HL-60 (cell line): ENCODE measurements around the gene ACP3.

Experiments
- DNase-seq, 2 experiments: peaks; one replicate each; pipeline ENCODE4 v3.0.0-alpha.2; 2010 to 2020; ENCODE audit warnings: low read depth in 1 of 2, low spot score in 1 of 2
- H3K27ac ChIP-seq: fragments of 250-450 bp; sonication (Bioruptor Pico); replicated peaks from 2 replicates; pipeline ENCODE4 v1.5.1; 2020; ENCODE audit warnings: mild to moderate bottlenecking, moderate library complexity
- H3K27me3 ChIP-seq: fragments of 250-450 bp; sonication (Bioruptor Pico); 2 replicates; pipeline ENCODE4 v1.5.1; 2021; ENCODE audit warnings: mild to moderate bottlenecking, moderate library complexity; ENCODE audit not compliant: insufficient read depth, poor library complexity, severe bottlenecking
- H3K4me3 ChIP-seq: replicated peaks from 2 replicates; pipeline ENCODE4 v1.5.1; 2011; ENCODE audit warnings: mild to moderate bottlenecking, control low read depth, low read length; ENCODE audit not compliant: insufficient read depth
- GABPA ChIP-seq: IDR thresholded peaks from 2 replicates; pipeline ENCODE4 v1.6.1; 2012; ENCODE audit warnings: low read depth
- POLR2AphosphoS5 ChIP-seq: IDR thresholded peaks from 2 replicates; pipeline ENCODE4 v1.6.1; 2012; ENCODE audit warnings: low read depth
- SPI1 ChIP-seq: IDR thresholded peaks from 2 replicates; pipeline ENCODE4 v1.6.1; 2012; ENCODE audit warnings: low read depth, mild to moderate bottlenecking, borderline replicate concordance
- TF ChIP-seq, protein P1 (sequence below): IDR thresholded peaks from 2 replicates; pipeline ENCODE4 v1.6.1; 2012; ENCODE audit warnings: low read depth; ENCODE audit not compliant: insufficient replicate concordance
- TF ChIP-seq, protein P2 (sequence below): IDR thresholded peaks from one replicate; pipeline ENCODE4 v1.5.1; 2011; ENCODE audit warnings: low read length, control low read depth, inconsistent platforms; ENCODE audit not compliant: insufficient read depth

The ACP3 gene

DNA sequence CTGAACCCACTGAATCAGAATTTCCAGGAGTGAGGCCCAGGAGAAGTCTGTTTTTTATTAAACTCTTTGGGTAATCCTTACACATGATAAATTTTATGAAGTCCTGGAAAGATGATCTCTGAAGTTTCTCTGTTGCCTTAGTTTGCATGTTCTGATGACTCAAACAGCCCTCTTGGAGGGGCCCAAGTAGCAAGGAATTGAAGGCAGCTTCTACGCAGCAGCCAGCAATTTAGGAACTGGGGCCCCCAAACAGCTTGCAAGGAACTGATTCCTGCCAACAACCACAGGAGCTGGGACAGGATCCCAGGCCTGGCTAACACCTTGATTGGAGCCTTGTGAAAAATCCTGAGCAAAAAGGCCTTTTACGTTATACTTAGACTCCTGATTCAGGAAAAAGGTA lies 5.4 kb upstream of the ACP3 start:
- Histone ChIP-seq H3K27me3 (no peaks in the 10 kb centered on the region), H3K4me3 (no peak overlapping the region), H3K27ac (no peak overlapping the region)
- no peak for TF ChIP-seq SPI1
- TF ChIP-seq, protein P1, sequence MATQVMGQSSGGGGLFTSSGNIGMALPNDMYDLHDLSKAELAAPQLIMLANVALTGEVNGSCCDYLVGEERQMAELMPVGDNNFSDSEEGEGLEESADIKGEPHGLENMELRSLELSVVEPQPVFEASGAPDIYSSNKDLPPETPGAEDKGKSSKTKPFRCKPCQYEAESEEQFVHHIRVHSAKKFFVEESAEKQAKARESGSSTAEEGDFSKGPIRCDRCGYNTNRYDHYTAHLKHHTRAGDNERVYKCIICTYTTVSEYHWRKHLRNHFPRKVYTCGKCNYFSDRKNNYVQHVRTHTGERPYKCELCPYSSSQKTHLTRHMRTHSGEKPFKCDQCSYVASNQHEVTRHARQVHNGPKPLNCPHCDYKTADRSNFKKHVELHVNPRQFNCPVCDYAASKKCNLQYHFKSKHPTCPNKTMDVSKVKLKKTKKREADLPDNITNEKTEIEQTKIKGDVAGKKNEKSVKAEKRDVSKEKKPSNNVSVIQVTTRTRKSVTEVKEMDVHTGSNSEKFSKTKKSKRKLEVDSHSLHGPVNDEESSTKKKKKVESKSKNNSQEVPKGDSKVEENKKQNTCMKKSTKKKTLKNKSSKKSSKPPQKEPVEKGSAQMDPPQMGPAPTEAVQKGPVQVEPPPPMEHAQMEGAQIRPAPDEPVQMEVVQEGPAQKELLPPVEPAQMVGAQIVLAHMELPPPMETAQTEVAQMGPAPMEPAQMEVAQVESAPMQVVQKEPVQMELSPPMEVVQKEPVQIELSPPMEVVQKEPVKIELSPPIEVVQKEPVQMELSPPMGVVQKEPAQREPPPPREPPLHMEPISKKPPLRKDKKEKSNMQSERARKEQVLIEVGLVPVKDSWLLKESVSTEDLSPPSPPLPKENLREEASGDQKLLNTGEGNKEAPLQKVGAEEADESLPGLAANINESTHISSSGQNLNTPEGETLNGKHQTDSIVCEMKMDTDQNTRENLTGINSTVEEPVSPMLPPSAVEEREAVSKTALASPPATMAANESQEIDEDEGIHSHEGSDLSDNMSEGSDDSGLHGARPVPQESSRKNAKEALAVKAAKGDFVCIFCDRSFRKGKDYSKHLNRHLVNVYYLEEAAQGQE: no peak
- TF ChIP-seq GABPA: no peak
- TF ChIP-seq POLR2AphosphoS5: no peak
- TF ChIP-seq, protein P2, sequence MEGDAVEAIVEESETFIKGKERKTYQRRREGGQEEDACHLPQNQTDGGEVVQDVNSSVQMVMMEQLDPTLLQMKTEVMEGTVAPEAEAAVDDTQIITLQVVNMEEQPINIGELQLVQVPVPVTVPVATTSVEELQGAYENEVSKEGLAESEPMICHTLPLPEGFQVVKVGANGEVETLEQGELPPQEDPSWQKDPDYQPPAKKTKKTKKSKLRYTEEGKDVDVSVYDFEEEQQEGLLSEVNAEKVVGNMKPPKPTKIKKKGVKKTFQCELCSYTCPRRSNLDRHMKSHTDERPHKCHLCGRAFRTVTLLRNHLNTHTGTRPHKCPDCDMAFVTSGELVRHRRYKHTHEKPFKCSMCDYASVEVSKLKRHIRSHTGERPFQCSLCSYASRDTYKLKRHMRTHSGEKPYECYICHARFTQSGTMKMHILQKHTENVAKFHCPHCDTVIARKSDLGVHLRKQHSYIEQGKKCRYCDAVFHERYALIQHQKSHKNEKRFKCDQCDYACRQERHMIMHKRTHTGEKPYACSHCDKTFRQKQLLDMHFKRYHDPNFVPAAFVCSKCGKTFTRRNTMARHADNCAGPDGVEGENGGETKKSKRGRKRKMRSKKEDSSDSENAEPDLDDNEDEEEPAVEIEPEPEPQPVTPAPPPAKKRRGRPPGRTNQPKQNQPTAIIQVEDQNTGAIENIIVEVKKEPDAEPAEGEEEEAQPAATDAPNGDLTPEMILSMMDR: no peak
- DNase-seq: no peak

DNA sequence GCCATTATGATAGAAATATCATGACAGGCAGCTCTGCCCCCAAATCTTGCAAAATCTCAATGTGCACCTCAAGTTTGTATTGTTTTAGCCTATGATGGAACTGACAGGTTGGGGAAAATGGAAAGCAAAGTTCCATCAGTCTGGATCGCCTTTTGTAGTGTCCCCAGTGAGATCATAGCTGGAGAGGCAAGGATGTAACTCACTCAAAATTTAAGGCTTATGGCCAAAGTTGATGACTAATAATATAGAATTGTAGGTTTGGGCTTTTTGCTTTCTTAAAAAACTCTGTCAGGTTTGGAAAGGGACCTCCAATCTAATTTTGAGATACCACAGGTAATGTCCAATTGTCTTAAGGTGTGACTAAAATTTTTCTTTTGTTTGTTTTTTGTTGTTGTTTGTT lies 1.4 kb upstream of the ACP3 start:
- no peaks in the 10 kb centered on the region for H3K27me3 ChIP-seq
- no peak overlapping the region for H3K27ac ChIP-seq
- H3K4me3 ChIP-seq: no peak overlapping the region
- no peak for DNase-seq
- TF ChIP-seq GABPA (no peak), POLR2AphosphoS5 (no peak), SPI1 (no peak)
- TF ChIP-seq, protein P2: no peak
- TF ChIP-seq, protein P1: no peak

DNA sequence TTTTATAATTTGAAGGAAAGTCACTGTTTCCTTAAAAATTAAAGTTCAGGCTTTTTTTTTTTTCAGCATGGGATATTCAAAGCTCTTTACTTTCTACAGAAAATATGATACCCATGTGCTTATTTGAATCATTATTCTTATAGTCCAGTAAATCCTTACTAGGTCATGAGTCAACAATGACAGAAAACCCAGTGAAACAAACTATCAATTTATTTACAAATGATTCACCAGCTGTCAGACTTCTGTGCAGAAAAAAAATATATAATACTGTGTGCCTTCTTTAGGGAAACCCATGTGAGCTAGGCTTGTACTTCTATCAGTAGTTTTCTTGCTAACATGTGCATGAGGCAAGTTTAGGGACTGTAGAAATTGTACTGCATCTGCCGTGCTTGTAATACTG lies 1.2 kb downstream of the ACP3 start:
- peak in 1 of 2 experiments; percentile 10 for DNase-seq
- TF ChIP-seq POLR2AphosphoS5 (no peak), GABPA (no peak), SPI1 (no peak)
- TF ChIP-seq, protein P1: no peak
- TF ChIP-seq, protein P2: no peak
- Histone ChIP-seq H3K4me3 (peak overlapping the region; percentile 41), H3K27ac (peak overlapping the region; percentile 81), H3K27me3 (no peaks in the 10 kb centered on the region)
